Right lobe of liver (tissue), 4 donors: ENCODE results near the gene GOLGA6L10.
"Not testable (repeated sequence)": the region's sequence is repeated elsewhere in the genome, so short reads cannot be mapped to it uniquely, and the experiment has no call there.

Experiments used
- POLR2A ChIP-seq: fragments of 450-650 bp; IDR thresholded peaks from one replicate; pipeline ENCODE4 v1.6.1; 2017; ENCODE audit warnings: antibody characterized with exemption, mild to moderate bottlenecking
- TF ChIP-seq, protein P1 (sequence below), 4 donors: fragments of 200-600 bp in 3 of 4; fragments of 450-650 bp in 1 of 4; IDR thresholded peaks; one replicate each; pipeline versions ENCODE4 v1.5.1 to v1.8.0; 2016 to 2022; ENCODE audit warnings: antibody characterized with exemption in 4 of 4, mild to moderate bottlenecking in 2 of 4
- donor health status: DM: no; HTN: no; CAD: no.
- donor health status: DM: no; HTN: no; CAD: no.
- donor health status: DM: no; HTN: yes; CAD: no.

- TF ChIP-seq, protein P1, sequence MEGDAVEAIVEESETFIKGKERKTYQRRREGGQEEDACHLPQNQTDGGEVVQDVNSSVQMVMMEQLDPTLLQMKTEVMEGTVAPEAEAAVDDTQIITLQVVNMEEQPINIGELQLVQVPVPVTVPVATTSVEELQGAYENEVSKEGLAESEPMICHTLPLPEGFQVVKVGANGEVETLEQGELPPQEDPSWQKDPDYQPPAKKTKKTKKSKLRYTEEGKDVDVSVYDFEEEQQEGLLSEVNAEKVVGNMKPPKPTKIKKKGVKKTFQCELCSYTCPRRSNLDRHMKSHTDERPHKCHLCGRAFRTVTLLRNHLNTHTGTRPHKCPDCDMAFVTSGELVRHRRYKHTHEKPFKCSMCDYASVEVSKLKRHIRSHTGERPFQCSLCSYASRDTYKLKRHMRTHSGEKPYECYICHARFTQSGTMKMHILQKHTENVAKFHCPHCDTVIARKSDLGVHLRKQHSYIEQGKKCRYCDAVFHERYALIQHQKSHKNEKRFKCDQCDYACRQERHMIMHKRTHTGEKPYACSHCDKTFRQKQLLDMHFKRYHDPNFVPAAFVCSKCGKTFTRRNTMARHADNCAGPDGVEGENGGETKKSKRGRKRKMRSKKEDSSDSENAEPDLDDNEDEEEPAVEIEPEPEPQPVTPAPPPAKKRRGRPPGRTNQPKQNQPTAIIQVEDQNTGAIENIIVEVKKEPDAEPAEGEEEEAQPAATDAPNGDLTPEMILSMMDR (IDR thresholded peaks at IDR 0.05) = not testable (repeated sequence)
- TF ChIP-seq POLR2A = not testable (repeated sequence)
These were observed 13.5 kb upstream of the GOLGA6L10 start for GRCh38 chr15:82362790-82363189.
